GM23248 (cell line): ENCODE data around the gene CDIP1. TPM values are rescaled to one million over a fixed set of nuclear protein-coding genes. Genes with fewer than 3 reads are reported as not detected.

Experiments
- DNase-seq: peaks from one replicate; pipeline ENCODE4 v3.0.0-alpha.2; 2015
- H2AFZ ChIP-seq: fragments of 200-600 bp; sonication (generic); 2 replicates; pipeline ENCODE4 v1.6.1; 2016; ENCODE audit warnings: antibody characterized with exemption
- H3F3A ChIP-seq: fragments of 200-600 bp; sonication (generic); 2 replicates; pipeline ENCODE4 v1.6.1; 2016; ENCODE audit warnings: mild to moderate bottlenecking, antibody characterized with exemption, mixed run types; ENCODE audit not compliant: insufficient read depth
- H3K27ac ChIP-seq: fragments of 200-600 bp; sonication (generic); 2 replicates; pipeline ENCODE4 v1.5.1; 2016; ENCODE audit warnings: mild to moderate bottlenecking
- H3K27me3 ChIP-seq: fragments of 200-600 bp; sonication (generic); replicated peaks from 2 replicates; pipeline ENCODE4 v1.6.1; 2016; ENCODE audit warnings: mild to moderate bottlenecking; ENCODE audit not compliant: insufficient read depth
- H3K36me3 ChIP-seq: fragments of 200-600 bp; sonication (generic); 2 replicates; pipeline ENCODE4 v1.6.1; 2016; ENCODE audit warnings: low read depth, mild to moderate bottlenecking
- H3K4me1 ChIP-seq: fragments of 200-600 bp; sonication (generic); 2 replicates; pipeline ENCODE4 v1.6.1; 2016; ENCODE audit warnings: mild to moderate bottlenecking; ENCODE audit not compliant: insufficient read depth
- H3K4me2 ChIP-seq: fragments of 200-600 bp; sonication (generic); one replicate; pipeline ENCODE4 v1.6.1; 2016; ENCODE audit warnings: mild to moderate bottlenecking; ENCODE audit not compliant: unreplicated experiment
- H3K4me3 ChIP-seq: fragments of 200-600 bp; sonication (generic); 2 replicates; pipeline ENCODE4 v1.5.1; 2016; ENCODE audit warnings: mild to moderate bottlenecking
- H3K79me2 ChIP-seq: fragments of 200-600 bp; sonication (generic); 2 replicates; pipeline ENCODE4 v1.6.1; 2016; ENCODE audit warnings: mild to moderate bottlenecking; ENCODE audit not compliant: insufficient read depth
- H3K9ac ChIP-seq: fragments of 200-600 bp; sonication (generic); 2 replicates; pipeline ENCODE4 v1.6.1; 2016; ENCODE audit warnings: mild to moderate bottlenecking
- H3K9me2 ChIP-seq: fragments of 200-600 bp; sonication (generic); 2 replicates; pipeline ENCODE4 v1.6.1; 2016; ENCODE audit warnings: mixed run types, mild to moderate bottlenecking, moderate library complexity; ENCODE audit not compliant: insufficient read depth
- H3K9me3 ChIP-seq: fragments of 200-600 bp; sonication (generic); one replicate; pipeline ENCODE4 v1.6.1; 2017; ENCODE audit warnings: low read depth
- H4K20me1 ChIP-seq: fragments of 200-600 bp; sonication (generic); 2 replicates; pipeline ENCODE4 v1.6.0; 2016; ENCODE audit not compliant: insufficient read depth
- EZH2 ChIP-seq: fragments of 200-600 bp; sonication (generic); IDR thresholded peaks from 2 replicates; pipeline ENCODE4 v1.6.1; 2018; ENCODE audit warnings: antibody characterized with exemption, mild to moderate bottlenecking; ENCODE audit not compliant: insufficient read depth, poor library complexity, severe bottlenecking
- EZH2phosphoT487 ChIP-seq: fragments of 200-600 bp; sonication (generic); IDR thresholded peaks from 2 replicates; pipeline ENCODE4 v1.6.1; 2018; ENCODE audit warnings: antibody characterized with exemption, moderate library complexity, mild to moderate bottlenecking, low read depth; ENCODE audit not compliant: insufficient read depth
- WGBS, 2 experiments: methylation state at CpG; one replicate each; pipeline ENCODE4 v1.1.6; 2015 to 2017; ENCODE audit warnings: low lambda C conversion rate in 2 of 2, low coverage in 1 of 2; ENCODE audit errors: missing lambda C conversion rate in 2 of 2; 5-methylcytosine and 5-hydroxymethylcytosine counted together
- in situ Hi-C: fragments of 300-500 bp; cut with MboI; formaldehyde crosslinking; loops from 2 replicates; pipeline ENCODE4 v1.15.0; 2020
- polyA plus RNA-seq: library from polyadenylated mRNA; unstranded; fragments of >200 nt; fragmentation: Nextera tagmentation; extraction: Ambion mirVana; gene quantifications from 2 replicates; pipeline ENCODE4 v1.2.1, GENCODE V29; 2016
- total RNA-seq: library from RNA; depleted of rRNA; stranded (reverse); fragments of >200 nt; shearing (Covaris generic); gene quantifications from 2 replicates; pipeline ENCODE4 v1.2.3, GENCODE V29; 2014

Gene CDIP1
- total and polyA plus RNA-seq, 2 experiments from 2014 or later: 14.7 to 17.7 TPM

GRCh38 chr16:4508806-4509205 lies 29.8 kb downstream of the CDIP1 start:
- Histone ChIP-seq H3K9ac (no peak overlapping the region), H2AFZ (no peak overlapping the region), H3K4me1 (no peaks in the 10 kb centered on the region), H3K9me2 (no peaks in the 10 kb centered on the region), H3K9me3 (no peaks in the 10 kb centered on the region), H3K27me3 (no peaks in the 10 kb centered on the region), H3F3A (no peaks in the 10 kb centered on the region), H4K20me1 (no peaks in the 10 kb centered on the region), H3K27ac (no peak overlapping the region), H3K36me3 (0 out of 2 replicates have a peak, but pooled peaks cover 4% of the 10 kb centered on the region), H3K4me2 (no peak overlapping the region), H3K79me2 (peaks cover 17% of the 10 kb centered on the region), H3K4me3 (no peak overlapping the region)
- no peak for TF ChIP-seq EZH2
- TF ChIP-seq EZH2phosphoT487: no peak
- in situ Hi-C loops: no loop called here
- WGBS, 2 experiments: 94 to 96% methylated on average over 3 of the region's 3 CpGs
- DNase-seq: no peak

GRCh38 chr16:4507588-4508345 lies 30.8 kb downstream of the CDIP1 start:
- Histone ChIP-seq H3K79me2 (peaks cover 25% of the 10 kb centered on the region), H3K9me2 (no peaks in the 10 kb centered on the region), H4K20me1 (no peaks in the 10 kb centered on the region), H3K4me1 (no peaks in the 10 kb centered on the region), H3K9me3 (no peaks in the 10 kb centered on the region), H3K27me3 (no peaks in the 10 kb centered on the region), H3K4me2 (no peak overlapping the region), H2AFZ (no peak overlapping the region), H3F3A (no peaks in the 10 kb centered on the region), H3K27ac (no peak overlapping the region), H3K9ac (no peak overlapping the region), H3K4me3 (no peak overlapping the region), H3K36me3 (0 out of 2 replicates have a peak, but pooled peaks cover 4% of the 10 kb centered on the region)
- TF ChIP-seq EZH2phosphoT487: no peak
- TF ChIP-seq EZH2: no peak
- 93% methylated on average over 17 of the region's 17 CpGs for WGBS, 2 experiments
- in situ Hi-C loops: no loop called here
- DNase-seq: no peak

DNA sequence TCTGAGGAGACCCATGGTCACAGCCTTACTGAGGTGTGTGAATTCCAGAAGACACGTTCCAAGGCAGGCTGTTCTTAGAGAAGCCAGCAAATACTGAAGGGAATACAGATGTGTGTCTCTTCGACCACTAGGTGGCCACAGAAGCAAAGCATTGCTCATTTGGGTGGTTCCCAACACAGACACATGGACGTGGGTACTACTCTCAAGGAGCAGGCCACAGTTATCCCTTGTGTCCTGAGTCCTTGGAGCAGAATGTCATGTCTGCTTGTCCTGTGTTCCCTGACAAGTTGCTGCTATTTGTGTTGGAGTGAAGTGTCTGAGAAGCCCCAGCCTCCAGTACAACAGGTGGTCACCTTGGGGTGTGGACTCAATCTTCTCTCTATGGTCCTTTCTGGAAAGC lies 32.1 kb downstream of the CDIP1 start:
- Histone ChIP-seq H3K4me3 (no peak overlapping the region), H3K4me1 (peaks cover 4% of the 10 kb centered on the region), H2AFZ (no peak overlapping the region), H3K4me2 (no peak overlapping the region), H3K9ac (no peak overlapping the region), H3F3A (peaks cover 5% of the 10 kb centered on the region), H3K9me3 (no peaks in the 10 kb centered on the region), H3K27me3 (no peaks in the 10 kb centered on the region), H3K9me2 (no peaks in the 10 kb centered on the region), H3K36me3 (0 out of 2 replicates have a peak, but pooled peaks cover 4% of the 10 kb centered on the region), H3K79me2 (peaks cover 38% of the 10 kb centered on the region), H3K27ac (no peak overlapping the region), H4K20me1 (no peaks in the 10 kb centered on the region)
- in situ Hi-C loops: no loop called here
- DNase-seq: peak; percentile 90
- TF ChIP-seq EZH2 (no peak), EZH2phosphoT487 (no peak)
- WGBS, 2 experiments: 6 to 8% methylated on average over 3 of the region's 3 CpGs

DNA sequence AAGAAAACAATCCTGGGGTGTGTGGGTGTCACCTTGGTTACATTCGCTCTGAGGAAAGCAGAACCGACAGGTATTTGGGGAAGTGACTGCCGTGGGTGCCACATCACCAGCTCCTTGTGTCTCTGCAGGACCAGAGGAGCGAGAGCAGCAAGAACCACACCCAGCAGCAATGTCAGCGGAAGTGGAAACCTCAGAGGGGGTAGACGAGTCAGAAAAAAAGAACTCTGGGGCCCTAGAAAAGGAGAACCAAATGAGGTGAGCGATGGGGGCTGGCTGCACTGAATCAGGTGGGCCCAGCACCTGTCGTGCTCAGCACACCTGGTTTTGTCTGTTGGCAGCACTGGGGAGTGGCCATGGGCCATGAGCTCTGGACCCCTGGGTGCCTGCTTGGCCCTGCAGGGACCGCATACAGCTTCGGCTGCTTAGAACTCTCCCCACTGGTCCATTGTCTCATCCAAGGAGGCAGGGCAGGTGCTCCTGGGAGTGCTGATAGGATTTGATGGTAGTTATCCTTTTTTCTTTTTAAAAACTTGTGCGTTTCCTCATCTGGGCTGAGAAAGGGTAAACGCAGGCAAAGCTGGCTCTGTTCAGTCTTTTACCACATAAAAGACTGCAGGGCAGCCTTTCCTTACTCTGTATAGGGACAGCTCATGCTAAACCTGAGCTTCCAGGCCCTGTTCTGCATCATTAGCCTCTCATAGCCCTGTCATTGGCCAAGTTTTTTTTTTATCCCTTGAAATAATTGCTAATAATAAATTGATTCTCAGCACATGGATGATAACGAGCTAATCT lies 33.0 kb downstream of the CDIP1 start:
- H3K27ac ChIP-seq: no peak overlapping the region

More for the DNA sequence above, 33.0 kb downstream of the CDIP1 start:
- peaks cover 14% of the 10 kb centered on the region for H3F3A ChIP-seq
- H4K20me1 ChIP-seq: no peaks in the 10 kb centered on the region
- H3K27me3 ChIP-seq: no peaks in the 10 kb centered on the region
- H3K79me2 ChIP-seq: peaks cover 39% of the 10 kb centered on the region
- peaks cover 13% of the 10 kb centered on the region for H3K4me1 ChIP-seq
- no peak for DNase-seq
- 0 out of 2 replicates have a peak, but pooled peaks cover 4% of the 10 kb centered on the region for H3K36me3 ChIP-seq
- H3K9me2 ChIP-seq: no peaks in the 10 kb centered on the region
- no peak overlapping the region for H3K4me2 ChIP-seq
- H3K4me3 ChIP-seq: no peak overlapping the region
- no peak overlapping the region for H2AFZ ChIP-seq
- H3K9me3 ChIP-seq: no peaks in the 10 kb centered on the region
- in situ Hi-C loops: no loop called here
- 83% methylated on average over 12 to 13 of the region's 13 CpGs for WGBS, 2 experiments
- TF ChIP-seq EZH2phosphoT487: no peak
- TF ChIP-seq EZH2: no peak
- no peak overlapping the region for H3K9ac ChIP-seq
